ENCODE data around the gene FZR1. TPM values are rescaled to one million over a fixed set of nuclear protein-coding genes. Genes with fewer than 3 reads are reported as not detected.
A peak's percentile ranks its signal among the peaks of the same experiment; 100 is the strongest.

FZR1 gene
- total RNA-seq, 4 donors from 2014 or later: 29.1 to 107 (median 35.3) TPM

- H3K4me3 ChIP-seq: no peak overlapping the region
- no peaks in the 10 kb centered on the region for H3K27me3 ChIP-seq
- no peak for TF ChIP-seq POLR2A (IDR thresholded peaks at IDR 0.05)
- TF ChIP-seq POLR2AphosphoS5 (IDR thresholded peaks at IDR 0.05): no peak
- no peak for TF ChIP-seq CTCF (IDR thresholded peaks at IDR 0.05)
- TF ChIP-seq EP300 (IDR thresholded peaks at IDR 0.05; ENCODE audit: low read depth): no peak
- H3K9me3 ChIP-seq: no peaks in the 10 kb centered on the region
- no peak for DNase-seq
- peaks cover 0 to 14% (median 3%) of the 10 kb centered on the region in 4 donors for H3K36me3 ChIP-seq
- intact Hi-C loops (cut with DNase I; ENCODE audit: low total_unique reads) (no loop called here), in situ Hi-C loops (cut with MboI; ENCODE audit: low pct_ligation_motif_present in 1 of 4, low pct_unique_long_range_greater_than_20kb in 1 of 4, low sequenced_read_pairs in 3 of 4) (no loop called here)
- WGBS, 2 donors (ENCODE audit: low coverage in 1 of 2): 77% methylated on average over 27 of the region's 57 CpGs; no CpG with 5 or more reads in 1 of the 2 donors
- H3K27ac ChIP-seq: peak overlapping the region; percentile 18 to 80 (median 58)
- H3K4me1 ChIP-seq: peaks cover under 1 to 38% (median 21%) of the 10 kb centered on the region in 4 donors
Observed at GRCh38 chr19:3463714-3464586, 42.2 kb upstream of the FZR1 start.

- H3K4me1 ChIP-seq: peaks cover 0 to 30% (median 15%) of the 10 kb centered on the region in 4 donors
- in situ Hi-C loops (cut with MboI; ENCODE audit: low pct_ligation_motif_present in 1 of 4, low pct_unique_long_range_greater_than_20kb in 1 of 4, low sequenced_read_pairs in 3 of 4): no loop called here
- H3K9me3 ChIP-seq: no peaks in the 10 kb centered on the region
- TF ChIP-seq POLR2AphosphoS5 (IDR thresholded peaks at IDR 0.05): no peak
- TF ChIP-seq EP300 (IDR thresholded peaks at IDR 0.05; ENCODE audit: low read depth): no peak
- no peak for TF ChIP-seq POLR2A (IDR thresholded peaks at IDR 0.05)
- TF ChIP-seq CTCF (IDR thresholded peaks at IDR 0.05): no peak
- intact Hi-C loops (cut with DNase I; ENCODE audit: low total_unique reads): no loop called here
- H3K27ac ChIP-seq: peak overlapping the region; percentile 18 to 80 (median 58)
- H3K27me3 ChIP-seq: no peaks in the 10 kb centered on the region
- H3K4me3 ChIP-seq: no peak overlapping the region
- DNase-seq: no peak
- peaks cover 0 to 14% (median 3%) of the 10 kb centered on the region in 4 donors for H3K36me3 ChIP-seq
- 80 to 86% methylated on average over 9 to 30 of the region's 31 CpGs for WGBS, 2 donors (ENCODE audit: low coverage in 1 of 2)
Observed at GRCh38 chr19:3464587-3465235, 41.4 kb upstream of the FZR1 start.

- H3K4me3 ChIP-seq: no peak overlapping the region
- no peak for TF ChIP-seq CTCF (IDR thresholded peaks at IDR 0.05)
- TF ChIP-seq POLR2AphosphoS5 (IDR thresholded peaks at IDR 0.05): no peak
- no peak for TF ChIP-seq EP300 (IDR thresholded peaks at IDR 0.05; ENCODE audit: low read depth)
- no peak for TF ChIP-seq POLR2A (IDR thresholded peaks at IDR 0.05)
- no peaks in the 10 kb centered on the region for H3K27me3 ChIP-seq
- DNase-seq: no peak
- H3K27ac ChIP-seq: peak overlapping the region; percentile 34 to 82 (median 72)
- intact Hi-C loops (cut with DNase I; ENCODE audit: low total_unique reads) (no loop called here), in situ Hi-C loops (cut with MboI; ENCODE audit: low pct_ligation_motif_present in 1 of 4, low pct_unique_long_range_greater_than_20kb in 1 of 4, low sequenced_read_pairs in 3 of 4) (no loop called here)
- peaks cover 0 to 14% (median 3%) of the 10 kb centered on the region in 4 donors for H3K36me3 ChIP-seq
- H3K4me1 ChIP-seq: peaks cover 0 to 25% (median 11%) of the 10 kb centered on the region in 4 donors
- 79 to 96% methylated on average over 4 to 7 of the region's 7 CpGs for WGBS, 2 donors (ENCODE audit: low coverage in 1 of 2)
- H3K9me3 ChIP-seq: no peaks in the 10 kb centered on the region
Observed at GRCh38 chr19:3465552-3465951, 40.6 kb upstream of the FZR1 start.

- Histone ChIP-seq H3K27me3 (no peaks in the 10 kb centered on the region), H3K9me3 (no peaks in the 10 kb centered on the region), H3K27ac (peak overlapping the region; percentile 34 to 82 (median 72)), H3K4me3 (no peak overlapping the region), H3K36me3 (peaks cover 0 to 14% (median 3%) of the 10 kb centered on the region in 4 donors), H3K4me1 (peaks cover 0 to 25% (median 10%) of the 10 kb centered on the region in 4 donors)
- in situ Hi-C loops (cut with MboI; ENCODE audit: low pct_ligation_motif_present in 1 of 4, low pct_unique_long_range_greater_than_20kb in 1 of 4, low sequenced_read_pairs in 3 of 4) (no loop called here), intact Hi-C loops (cut with DNase I; ENCODE audit: low total_unique reads) (no loop called here)
- DNase-seq: no peak
- WGBS, 2 donors (ENCODE audit: low coverage in 1 of 2): 66% methylated on average over 9 of the region's 9 CpGs; no CpG with 5 or more reads in 1 of the 2 donors
- TF ChIP-seq POLR2AphosphoS5 (IDR thresholded peaks at IDR 0.05) (peak in 1 of 3 donors; percentile 5), EP300 (IDR thresholded peaks at IDR 0.05; ENCODE audit: low read depth) (no peak)
Observed at GRCh38 chr19:3466635-3467034, 39.5 kb upstream of the FZR1 start.

Data from transverse colon (tissue), 4 donors.